Measurements from ENCODE around the gene KDELR3.

KDELR3 gene

DNA sequence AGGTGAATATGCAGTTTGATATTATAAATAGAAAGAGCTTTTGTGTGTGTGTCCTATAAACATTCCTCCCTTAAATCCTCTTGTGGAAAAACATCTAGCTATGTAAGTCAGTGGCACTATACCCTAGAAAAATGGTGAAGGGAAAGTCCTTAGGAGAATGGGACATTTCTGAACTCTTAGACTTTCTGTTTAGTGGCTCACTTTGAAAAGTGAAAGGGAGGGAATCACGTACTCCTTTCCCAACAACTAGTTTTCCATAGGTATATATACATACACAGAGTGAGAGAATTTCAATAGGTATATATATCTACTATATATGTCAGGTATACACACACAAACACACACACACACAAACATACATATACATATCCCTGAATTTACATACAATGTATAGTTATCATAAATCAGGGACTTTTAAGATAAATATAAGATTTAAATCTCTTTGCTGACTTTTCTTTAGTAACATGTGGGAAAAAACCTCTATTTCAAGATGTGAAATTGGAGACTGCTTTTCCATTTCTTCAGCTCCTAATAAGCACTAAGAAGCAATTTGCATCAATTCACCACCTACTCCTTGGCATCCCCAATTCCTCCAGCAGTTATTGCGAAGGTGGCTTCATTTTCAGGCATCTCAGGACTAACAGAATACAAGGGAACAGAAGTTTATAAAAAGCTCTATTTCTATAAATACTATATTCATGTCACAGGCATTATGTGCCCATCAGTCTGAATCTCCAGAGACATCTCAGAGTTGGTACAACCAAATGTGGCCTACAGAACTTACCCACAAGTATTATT lies 51.8 kb downstream of the KDELR3 start:
- no peak for DNase-seq (ENCODE audit: low read depth)

DNA sequence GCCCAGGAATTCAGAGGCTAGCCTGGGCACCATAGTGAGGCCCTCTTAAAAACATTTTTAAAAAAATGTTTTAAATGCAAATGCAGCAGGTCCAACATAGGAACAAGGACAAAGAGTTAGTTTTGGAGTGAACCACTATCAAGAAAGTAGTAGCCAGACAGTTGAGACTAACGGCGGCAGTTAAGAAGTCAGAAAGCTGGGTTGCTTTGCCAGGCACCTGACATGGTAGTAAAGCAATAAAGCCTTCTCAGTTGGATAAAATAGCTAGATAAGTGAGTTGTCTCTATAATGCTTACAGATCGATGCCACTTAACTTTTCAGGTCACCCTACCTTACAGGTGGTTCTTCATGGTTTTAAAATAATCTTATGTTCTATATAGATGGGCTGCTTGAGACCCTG lies 55.1 kb downstream of the KDELR3 start:
- DNase-seq (ENCODE audit: low read depth), result no peak

DNA sequence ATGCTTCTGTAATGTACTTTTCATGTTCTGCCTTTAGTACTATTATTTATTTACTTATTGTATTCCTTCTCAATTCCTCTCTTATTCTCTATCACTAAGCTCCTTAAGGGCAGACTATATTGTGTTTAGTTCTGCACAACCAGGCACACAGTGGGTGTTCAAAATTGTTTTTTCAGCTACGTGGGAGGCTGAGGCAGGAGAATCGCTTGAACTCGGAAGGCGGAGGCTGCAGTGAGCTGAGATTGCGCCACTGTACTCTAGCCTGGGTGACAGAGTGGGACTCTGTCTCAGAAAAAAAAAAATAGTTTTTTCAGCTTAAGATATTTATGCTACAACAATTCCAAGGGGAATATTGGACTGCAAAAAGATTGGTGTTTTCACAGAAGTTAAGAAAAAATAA lies 55.6 kb downstream of the KDELR3 start:
- no peak for DNase-seq (ENCODE audit: low read depth)

DNA sequence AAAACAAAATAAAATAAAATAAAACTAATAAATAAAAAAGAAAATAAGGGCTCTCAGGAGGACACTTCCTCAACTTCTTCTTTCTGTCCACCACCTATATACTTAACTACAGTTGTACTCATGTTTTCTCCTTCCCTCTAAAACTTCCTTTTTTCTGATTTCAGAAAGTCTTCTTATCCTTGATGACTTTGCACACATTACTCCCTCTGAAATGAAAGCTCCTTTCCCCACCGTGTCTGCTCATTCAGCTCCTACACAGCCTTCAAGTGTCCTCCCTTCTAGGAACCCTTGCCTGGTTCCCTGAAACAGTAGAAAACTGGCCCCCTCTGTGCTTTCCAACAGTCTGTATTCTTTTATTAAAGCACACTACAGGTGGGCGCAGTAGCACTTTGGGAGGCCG lies 56.5 kb downstream of the KDELR3 start:
- no peak for DNase-seq (ENCODE audit: low read depth)

DNA sequence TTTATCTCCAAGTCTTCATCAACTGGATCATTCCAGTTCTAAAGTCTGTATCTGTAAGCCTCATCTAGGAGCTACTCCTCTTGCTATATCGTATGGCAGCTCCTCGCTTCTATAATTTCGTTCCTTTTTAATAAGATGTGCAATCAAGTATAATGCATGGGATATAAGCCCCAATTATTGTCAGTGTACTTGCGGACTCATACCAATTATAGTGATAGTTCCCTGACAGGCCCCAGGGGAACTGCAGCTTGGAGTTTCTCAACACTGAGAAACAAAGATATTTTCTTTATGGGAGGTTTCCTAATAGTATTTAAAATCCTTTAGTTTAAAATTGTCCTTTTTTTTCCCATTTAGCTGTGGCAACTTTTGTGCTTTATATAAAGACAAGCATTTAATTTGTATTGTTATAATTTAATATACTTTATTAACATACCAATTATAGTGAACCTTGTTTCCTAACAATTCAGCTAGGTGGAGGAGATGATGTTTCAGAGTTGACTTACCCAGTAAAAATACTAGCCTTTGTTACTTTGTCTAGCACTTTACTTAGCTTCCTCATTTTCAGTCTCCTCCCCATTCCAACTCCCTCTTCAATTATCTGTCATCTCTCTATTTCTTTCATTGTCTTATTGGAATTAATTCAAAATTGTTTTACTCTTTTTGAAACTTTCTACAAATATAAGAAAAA lies 63.5 kb downstream of the KDELR3 start:
- DNase-seq (ENCODE audit: low read depth), result no peak

All from activated T-cell treated with anti-CD3 and anti-CD28 coated beads for 1 hour (primary cell).